ENCODE results near the gene LRP11. TPM values are rescaled to one million over a fixed set of nuclear protein-coding genes. Genes with fewer than 3 reads are reported as not detected.

Gene LRP11
- total RNA-seq, 3 donors from 2014 or later = 30.6 to 44.9 (median 35.8) TPM

GRCh38 chr6:149815788-149816187 lies 48.4 kb downstream of the LRP11 start:
- H3K36me3 ChIP-seq = no peaks in the 10 kb centered on the region
- no peak overlapping the region for H3K4me3 ChIP-seq
- H3K4me1 ChIP-seq = no peaks in the 10 kb centered on the region
- no peak for TF ChIP-seq POLR2A (IDR thresholded peaks at IDR 0.05)
- TF ChIP-seq POLR2AphosphoS5 (IDR thresholded peaks at IDR 0.05) = no peak
- no peak for TF ChIP-seq CTCF (IDR thresholded peaks at IDR 0.05)
- DNase-seq (ENCODE audit: low spot score in 2 of 2) = no peak
- H3K27ac ChIP-seq = no peak overlapping the region
- no peaks in the 10 kb centered on the region for H3K27me3 ChIP-seq
- H3K9me3 ChIP-seq = no peaks in the 10 kb centered on the region
- intact Hi-C loops (cut with DNase I; ENCODE audit: low total_unique reads) = no loop called here

GRCh38 chr6:149813351-149813750 lies 50.8 kb downstream of the LRP11 start:
- intact Hi-C loops (cut with DNase I; ENCODE audit: low total_unique reads) = no loop called here
- Histone ChIP-seq H3K27ac (no peak overlapping the region), H3K36me3 (no peaks in the 10 kb centered on the region), H3K4me3 (no peak overlapping the region), H3K4me1 (no peaks in the 10 kb centered on the region), H3K9me3 (no peaks in the 10 kb centered on the region), H3K27me3 (no peaks in the 10 kb centered on the region)
- DNase-seq (ENCODE audit: low spot score in 2 of 2) = no peak
- TF ChIP-seq CTCF (IDR thresholded peaks at IDR 0.05) (no peak), POLR2A (IDR thresholded peaks at IDR 0.05) (no peak), POLR2AphosphoS5 (IDR thresholded peaks at IDR 0.05) (no peak)

GRCh38 chr6:149809798-149810197 lies 54.4 kb downstream of the LRP11 start:
- Histone ChIP-seq H3K4me1 (no peaks in the 10 kb centered on the region), H3K27ac (no peak overlapping the region), H3K36me3 (no peaks in the 10 kb centered on the region), H3K9me3 (no peaks in the 10 kb centered on the region), H3K4me3 (no peak overlapping the region), H3K27me3 (no peaks in the 10 kb centered on the region)
- DNase-seq (ENCODE audit: low spot score in 2 of 2) = no peak
- TF ChIP-seq POLR2AphosphoS5 (IDR thresholded peaks at IDR 0.05) = no peak
- TF ChIP-seq POLR2A (IDR thresholded peaks at IDR 0.05) = no peak
- intact Hi-C loops (cut with DNase I; ENCODE audit: low total_unique reads) = no loop called here

- H3K27ac ChIP-seq = no peak overlapping the region
- H3K36me3 ChIP-seq = no peaks in the 10 kb centered on the region
- no peak for TF ChIP-seq CTCF (IDR thresholded peaks at IDR 0.05)
- no peak for TF ChIP-seq POLR2A (IDR thresholded peaks at IDR 0.05)
- no peak for TF ChIP-seq POLR2AphosphoS5 (IDR thresholded peaks at IDR 0.05)
- no peak for DNase-seq (ENCODE audit: low spot score in 2 of 2)
- intact Hi-C loops (cut with DNase I; ENCODE audit: low total_unique reads) = no loop called here
- no peaks in the 10 kb centered on the region for H3K27me3 ChIP-seq
- H3K4me3 ChIP-seq = no peak overlapping the region
- no peaks in the 10 kb centered on the region for H3K4me1 ChIP-seq
- H3K9me3 ChIP-seq = no peaks in the 10 kb centered on the region
Measured at GRCh38 chr6:149806127-149806526, 58.0 kb downstream of the LRP11 start.

GRCh38 chr6:149783551-149783950 lies 80.6 kb downstream of the LRP11 start:
- Histone ChIP-seq H3K9me3 (no peaks in the 10 kb centered on the region), H3K4me3 (no peak overlapping the region), H3K27ac (no peak overlapping the region), H3K27me3 (no peaks in the 10 kb centered on the region), H3K4me1 (no peaks in the 10 kb centered on the region), H3K36me3 (no peaks in the 10 kb centered on the region)
- no peak for DNase-seq (ENCODE audit: low spot score in 2 of 2)
- TF ChIP-seq POLR2AphosphoS5 (IDR thresholded peaks at IDR 0.05) (no peak), CTCF (IDR thresholded peaks at IDR 0.05) (no peak), POLR2A (IDR thresholded peaks at IDR 0.05) (no peak)
- intact Hi-C loops (cut with DNase I; ENCODE audit: low total_unique reads) = no loop called here

GRCh38 chr6:149782337-149782736 lies 81.8 kb downstream of the LRP11 start:
- Histone ChIP-seq H3K4me3 (no peak overlapping the region), H3K4me1 (no peaks in the 10 kb centered on the region), H3K27ac (no peak overlapping the region), H3K36me3 (no peaks in the 10 kb centered on the region), H3K27me3 (no peaks in the 10 kb centered on the region), H3K9me3 (no peaks in the 10 kb centered on the region)
- TF ChIP-seq CTCF (IDR thresholded peaks at IDR 0.05) = no peak
- TF ChIP-seq POLR2AphosphoS5 (IDR thresholded peaks at IDR 0.05) = no peak
- TF ChIP-seq POLR2A (IDR thresholded peaks at IDR 0.05) = no peak
- no peak for DNase-seq (ENCODE audit: low spot score in 2 of 2)
- intact Hi-C loops (cut with DNase I; ENCODE audit: low total_unique reads) = no loop called here
